ENCODE data around the gene ASIP. TPM values are rescaled to one million over a fixed set of nuclear protein-coding genes. Genes with fewer than 3 reads are reported as not detected.
A peak's percentile ranks its signal among the peaks of the same experiment; 100 is the strongest.

The ASIP gene
- total RNA-seq, 1 experiment from 2014 or later: not detected

GRCh38 chr20:34271956-34272355, 30.7 kb downstream of the ASIP start:
- no peak overlapping the region for H3K4me3 Mint-ChIP-seq (ENCODE audit: unreplicated experiment)
- H3K27me3 Mint-ChIP-seq (ENCODE audit: insufficient read depth, unreplicated experiment): no peaks in the 10 kb centered on the region
- peaks cover 35% of the 10 kb centered on the region for H3K36me3 Mint-ChIP-seq (ENCODE audit: insufficient read depth, unreplicated experiment)
- POLR2A ChIA-PET: interaction anchor here (1.1 kb wide), 1 partner anchor 31 kb away, joined by 3 read pairs; the partner anchor contains the start of gene AHCY
- BruUV-seq (replicated peaks): no TSS peak
- intact Hi-C loops (cut with micrococcal nuclease): no loop called here
- CTCF ChIA-PET: interaction anchor here (0.9 to 1.7 kb wide), 2 partner anchors 8 to 16 kb away, joined by 3 to 7 read pairs; no protein-coding TSS in a partner anchor
- H3K27ac Mint-ChIP-seq (ENCODE audit: low read depth, unreplicated experiment): peak overlapping the region; percentile 62
- H3K4me1 Mint-ChIP-seq (ENCODE audit: insufficient read depth, unreplicated experiment): no peaks in the 10 kb centered on the region
- no peaks in the 10 kb centered on the region for H3K9me3 Mint-ChIP-seq (ENCODE audit: unreplicated experiment)
- no peak for TF ChIP-seq CTCF (IDR thresholded peaks at IDR 0.05; ENCODE audit: unreplicated experiment)
- DNase-seq (ENCODE audit: unreplicated experiment): peak; percentile 89

GRCh38 chr20:34274694-34275093, 33.5 kb downstream of the ASIP start:
- ChIA-PET POLR2A (interaction anchor here (2.0 kb wide), 1 partner anchor 19 kb away, joined by 5 read pairs; no protein-coding TSS in a partner anchor), CTCF (no interaction called here)

GRCh38 chr20:34281177-34281576, 40.0 kb downstream of the ASIP start:
- ChIA-PET POLR2A (no interaction called here), CTCF (interaction anchor here (1.1 kb wide), 2 partner anchors 16 to 21 kb away, joined by 3 read pairs; no protein-coding TSS in a partner anchor)
- intact Hi-C loops (cut with micrococcal nuclease): no loop called here
- H3K27me3 Mint-ChIP-seq (ENCODE audit: insufficient read depth, unreplicated experiment): no peaks in the 10 kb centered on the region
- peak overlapping the region; percentile 16 for H3K27ac Mint-ChIP-seq (ENCODE audit: low read depth, unreplicated experiment)
- peaks cover 89% of the 10 kb centered on the region for H3K36me3 Mint-ChIP-seq (ENCODE audit: insufficient read depth, unreplicated experiment)
- no peaks in the 10 kb centered on the region for H3K4me1 Mint-ChIP-seq (ENCODE audit: insufficient read depth, unreplicated experiment)
- no peak for TF ChIP-seq CTCF (IDR thresholded peaks at IDR 0.05; ENCODE audit: unreplicated experiment)
- H3K4me3 Mint-ChIP-seq (ENCODE audit: unreplicated experiment): no peak overlapping the region
- H3K9me3 Mint-ChIP-seq (ENCODE audit: unreplicated experiment): no peaks in the 10 kb centered on the region
- BruUV-seq (replicated peaks): no TSS peak
- DNase-seq (ENCODE audit: unreplicated experiment): no peak

More at GRCh38 chr20:34274694-34275093, 33.5 kb downstream of the ASIP start:
- DNase-seq (ENCODE audit: unreplicated experiment): no peak
- intact Hi-C loops (cut with micrococcal nuclease): no loop called here
- no peaks in the 10 kb centered on the region for H3K4me1 Mint-ChIP-seq (ENCODE audit: insufficient read depth, unreplicated experiment)
- no peak for TF ChIP-seq CTCF (IDR thresholded peaks at IDR 0.05; ENCODE audit: unreplicated experiment)
- BruUV-seq (replicated peaks): no TSS peak
- H3K9me3 Mint-ChIP-seq (ENCODE audit: unreplicated experiment): no peaks in the 10 kb centered on the region
- H3K27me3 Mint-ChIP-seq (ENCODE audit: insufficient read depth, unreplicated experiment): no peaks in the 10 kb centered on the region
- H3K36me3 Mint-ChIP-seq (ENCODE audit: insufficient read depth, unreplicated experiment): peaks cover 55% of the 10 kb centered on the region
- no peak overlapping the region for H3K4me3 Mint-ChIP-seq (ENCODE audit: unreplicated experiment)
- no peak overlapping the region for H3K27ac Mint-ChIP-seq (ENCODE audit: low read depth, unreplicated experiment)

- no peak for DNase-seq (ENCODE audit: unreplicated experiment)
- no peak for TF ChIP-seq CTCF (IDR thresholded peaks at IDR 0.05; ENCODE audit: unreplicated experiment)
- Mint-ChIP-seq H3K27me3 (ENCODE audit: insufficient read depth, unreplicated experiment) (no peaks in the 10 kb centered on the region), H3K36me3 (ENCODE audit: insufficient read depth, unreplicated experiment) (peaks cover 93% of the 10 kb centered on the region), H3K4me3 (ENCODE audit: unreplicated experiment) (no peak overlapping the region), H3K4me1 (ENCODE audit: insufficient read depth, unreplicated experiment) (no peaks in the 10 kb centered on the region), H3K27ac (ENCODE audit: low read depth, unreplicated experiment) (no peak overlapping the region), H3K9me3 (ENCODE audit: unreplicated experiment) (no peaks in the 10 kb centered on the region)
- ChIA-PET CTCF (interaction anchor here (1.5 kb wide), 1 partner anchor 30 kb away, joined by 3 read pairs; no protein-coding TSS in a partner anchor), POLR2A (no interaction called here)
- intact Hi-C loops (cut with micrococcal nuclease): no loop called here
- no TSS peak for BruUV-seq (replicated peaks)
Measured at GRCh38 chr20:34282041-34282440, 40.8 kb downstream of the ASIP start.
